Measurements from ENCODE around the gene GBX2. TPM values are rescaled to one million over a fixed set of nuclear protein-coding genes. Genes with fewer than 3 reads are reported as not detected.

The GBX2 gene
- total and polyA plus RNA-seq, 4 donors, result 1.9 to 10.8 (median 6.9) TPM

DNA sequence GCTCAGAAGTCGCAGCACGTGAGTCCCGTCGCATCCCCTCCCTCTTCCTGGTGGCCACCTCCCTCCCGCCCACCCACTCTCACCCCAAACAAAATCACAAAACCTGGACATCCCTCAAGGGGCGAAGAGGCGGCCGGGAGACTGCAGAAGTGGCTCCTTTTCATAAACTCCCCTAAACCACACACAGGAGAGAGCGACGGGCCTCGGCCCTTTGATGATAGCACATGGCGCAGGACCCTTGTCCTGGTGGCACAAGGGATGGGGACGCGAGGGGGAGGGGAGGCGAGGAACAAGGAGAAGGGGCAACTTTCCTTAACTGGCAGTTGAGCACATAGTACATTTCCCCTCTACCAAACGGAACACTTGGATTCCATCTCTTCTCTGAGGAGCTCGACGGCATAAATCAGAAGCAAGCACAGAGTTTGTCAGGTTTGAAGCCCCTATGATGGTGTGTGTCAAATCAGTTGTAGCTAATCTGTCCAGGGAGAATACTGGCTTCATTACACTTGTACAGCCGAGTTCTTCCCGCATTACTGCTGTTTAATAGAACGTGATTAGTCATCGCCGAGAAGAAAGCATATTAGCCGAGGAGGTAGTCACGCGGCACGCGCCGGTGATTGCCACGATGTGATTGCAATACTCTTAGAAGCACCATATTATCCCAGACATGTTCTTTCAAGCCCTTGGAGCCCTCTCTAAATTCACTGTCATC lies 43.8 kb downstream of the GBX2 start:
- 90% methylated on average over 9 of the region's 30 CpGs for WGBS (ENCODE audit: insufficient coverage)
- peaks cover 8% of the 10 kb centered on the region for H3K4me1 ChIP-seq (ENCODE audit: control insufficient read depth, insufficient read depth, low read length)
- H3K9me3 ChIP-seq (ENCODE audit: control insufficient read depth, insufficient read depth, low read length), result no peaks in the 10 kb centered on the region
- peak in 1 of 6 donors; percentile 91 for DNase-seq (ENCODE audit: low read depth in 4 of 6, low spot score in 6 of 6)
- H3K27me3 ChIP-seq (ENCODE audit: control insufficient read depth, insufficient read depth, low read length), result no peaks in the 10 kb centered on the region
- H3K27ac ChIP-seq (ENCODE audit: low read depth, low read length), result no peak overlapping the region
- H3K36me3 ChIP-seq (ENCODE audit: control insufficient read depth, insufficient read depth, low read length), result peaks cover 50% of the 10 kb centered on the region
- no peak overlapping the region for H3K4me3 ChIP-seq (ENCODE audit: low read depth, low read length)

DNA sequence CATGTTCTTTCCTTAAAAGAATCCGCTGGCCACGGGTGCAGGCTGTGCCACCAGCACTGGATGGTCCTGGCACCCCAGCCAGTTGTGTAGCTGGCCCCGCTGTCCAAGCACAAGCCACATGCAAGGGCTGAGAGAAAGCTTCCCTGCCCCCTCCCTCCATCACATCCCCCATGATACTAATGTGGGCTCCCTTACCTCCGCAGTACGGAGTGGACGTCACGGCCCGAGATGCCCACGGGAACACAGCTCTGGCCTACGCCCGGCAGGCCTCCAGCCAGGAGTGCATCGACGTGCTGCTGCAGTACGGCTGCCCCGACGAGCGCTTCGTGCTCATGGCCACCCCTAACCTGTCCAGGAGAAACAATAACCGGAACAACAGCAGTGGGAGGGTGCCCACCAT lies 44.5 kb downstream of the GBX2 start:
- Histone ChIP-seq H3K27ac (ENCODE audit: low read depth, low read length) (no peak overlapping the region), H3K36me3 (ENCODE audit: control insufficient read depth, insufficient read depth, low read length) (peaks cover 50% of the 10 kb centered on the region), H3K4me1 (ENCODE audit: control insufficient read depth, insufficient read depth, low read length) (peaks cover 13% of the 10 kb centered on the region), H3K9me3 (ENCODE audit: control insufficient read depth, insufficient read depth, low read length) (no peaks in the 10 kb centered on the region), H3K4me3 (ENCODE audit: low read depth, low read length) (no peak overlapping the region), H3K27me3 (ENCODE audit: control insufficient read depth, insufficient read depth, low read length) (no peaks in the 10 kb centered on the region)
- WGBS (ENCODE audit: insufficient coverage), result 92% methylated on average over 19 of the region's 19 CpGs
- no peak for DNase-seq (ENCODE audit: low read depth in 4 of 6, low spot score in 6 of 6)

DNA sequence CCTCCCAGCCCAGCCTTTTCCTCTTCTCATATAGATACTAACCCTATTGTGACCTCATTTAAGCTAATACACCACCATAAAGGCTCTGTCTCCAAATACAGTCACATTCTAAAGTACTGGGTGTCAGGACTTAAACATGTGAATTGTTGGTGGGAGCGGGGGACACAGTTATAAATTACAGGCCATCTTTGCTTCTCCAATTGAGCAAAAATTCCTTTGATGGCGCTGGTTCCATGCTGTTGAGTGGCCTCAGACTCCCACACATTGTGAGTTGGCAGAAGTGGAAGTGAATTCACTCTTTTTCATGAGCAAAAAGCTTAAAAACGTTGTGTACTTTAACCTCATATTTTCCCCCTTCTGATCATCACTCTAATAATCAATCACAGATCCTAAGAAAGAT lies 46.0 kb downstream of the GBX2 start:
- Histone ChIP-seq H3K36me3 (ENCODE audit: control insufficient read depth, insufficient read depth, low read length) (peaks cover 39% of the 10 kb centered on the region), H3K27me3 (ENCODE audit: control insufficient read depth, insufficient read depth, low read length) (no peaks in the 10 kb centered on the region), H3K4me1 (ENCODE audit: control insufficient read depth, insufficient read depth, low read length) (peaks cover 16% of the 10 kb centered on the region), H3K9me3 (ENCODE audit: control insufficient read depth, insufficient read depth, low read length) (no peaks in the 10 kb centered on the region), H3K4me3 (ENCODE audit: low read depth, low read length) (no peak overlapping the region), H3K27ac (ENCODE audit: low read depth, low read length) (no peak overlapping the region)
- 71% methylated on average over 1 of the region's 3 CpGs for WGBS (ENCODE audit: insufficient coverage)
- no peak for DNase-seq (ENCODE audit: low read depth in 4 of 6, low spot score in 6 of 6)

DNA sequence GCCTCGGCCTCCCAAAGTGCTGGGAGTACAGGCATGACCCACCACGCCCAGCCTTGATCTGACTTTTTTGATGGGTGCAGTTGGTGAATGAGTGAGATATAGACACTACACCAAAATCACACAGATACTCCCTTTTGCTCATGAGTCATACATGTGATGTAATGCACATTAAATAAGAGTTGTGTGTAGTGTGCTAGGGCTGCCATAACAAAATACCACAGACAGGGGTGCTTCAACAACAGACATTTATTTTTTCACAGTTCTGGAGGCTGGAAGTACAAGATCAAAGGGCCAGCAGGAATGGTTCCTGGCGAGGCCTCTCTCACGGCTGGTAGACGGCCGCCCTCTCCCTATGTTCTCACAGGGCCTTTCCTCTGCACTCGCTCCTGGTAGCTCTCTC lies 46.6 kb downstream of the GBX2 start:
- Histone ChIP-seq H3K4me3 (ENCODE audit: low read depth, low read length) (no peak overlapping the region), H3K27me3 (ENCODE audit: control insufficient read depth, insufficient read depth, low read length) (no peaks in the 10 kb centered on the region), H3K36me3 (ENCODE audit: control insufficient read depth, insufficient read depth, low read length) (peaks cover 33% of the 10 kb centered on the region), H3K27ac (ENCODE audit: low read depth, low read length) (no peak overlapping the region), H3K4me1 (ENCODE audit: control insufficient read depth, insufficient read depth, low read length) (peaks cover 16% of the 10 kb centered on the region), H3K9me3 (ENCODE audit: control insufficient read depth, insufficient read depth, low read length) (no peaks in the 10 kb centered on the region)
- WGBS (ENCODE audit: insufficient coverage), result 94% methylated on average over 5 of the region's 7 CpGs
- DNase-seq (ENCODE audit: low read depth in 4 of 6, low spot score in 6 of 6), result no peak

DNA sequence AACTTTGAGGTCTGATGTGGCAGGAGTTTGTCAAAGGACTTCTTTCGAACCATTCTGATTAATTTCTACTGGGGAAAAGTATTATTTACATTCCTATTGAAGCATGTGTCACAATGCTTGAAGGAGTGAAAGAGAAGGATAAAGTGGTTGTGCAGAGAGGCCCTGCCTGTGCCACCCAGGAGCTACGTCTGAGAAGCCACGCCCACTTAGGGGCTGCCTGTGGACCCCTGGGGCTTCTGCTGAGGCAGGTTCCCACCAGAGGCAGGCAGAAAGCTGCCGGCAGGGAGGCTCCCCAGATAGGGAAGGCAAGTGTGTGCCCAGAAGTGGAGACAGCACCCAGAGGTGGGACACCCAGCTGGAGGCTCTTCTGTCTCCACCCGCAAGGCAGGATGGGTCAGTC lies 47.4 kb downstream of the GBX2 start:
- Histone ChIP-seq H3K4me3 (ENCODE audit: low read depth, low read length) (no peak overlapping the region), H3K27me3 (ENCODE audit: control insufficient read depth, insufficient read depth, low read length) (no peaks in the 10 kb centered on the region), H3K9me3 (ENCODE audit: control insufficient read depth, insufficient read depth, low read length) (no peaks in the 10 kb centered on the region), H3K36me3 (ENCODE audit: control insufficient read depth, insufficient read depth, low read length) (peaks cover 33% of the 10 kb centered on the region), H3K27ac (ENCODE audit: low read depth, low read length) (no peak overlapping the region), H3K4me1 (ENCODE audit: control insufficient read depth, insufficient read depth, low read length) (peaks cover 16% of the 10 kb centered on the region)
- WGBS (ENCODE audit: insufficient coverage), result 72% methylated on average over 4 of the region's 5 CpGs
- DNase-seq (ENCODE audit: low read depth in 4 of 6, low spot score in 6 of 6), result no peak

DNA sequence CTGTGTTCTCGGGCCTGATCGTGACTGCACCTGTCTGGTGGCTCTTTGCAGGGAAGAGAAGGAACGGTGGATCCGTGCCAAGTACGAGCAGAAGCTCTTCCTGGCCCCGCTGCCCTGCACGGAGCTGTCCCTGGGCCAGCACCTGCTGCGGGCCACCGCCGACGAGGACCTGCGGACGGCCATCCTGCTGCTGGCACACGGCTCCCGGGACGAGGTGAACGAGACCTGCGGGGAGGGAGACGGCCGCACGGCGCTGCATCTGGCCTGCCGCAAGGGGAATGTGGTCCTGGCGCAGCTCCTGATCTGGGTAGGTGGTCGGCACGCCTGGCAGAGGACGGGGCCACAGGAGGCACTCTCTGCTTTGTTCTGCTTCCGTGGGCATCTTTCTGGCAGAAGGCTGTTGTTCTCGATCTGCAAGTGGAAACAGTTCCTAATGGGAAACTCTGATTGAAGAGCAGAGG lies 48.0 kb downstream of the GBX2 start:
- Histone ChIP-seq H3K27me3 (ENCODE audit: control insufficient read depth, insufficient read depth, low read length) (no peaks in the 10 kb centered on the region), H3K36me3 (ENCODE audit: control insufficient read depth, insufficient read depth, low read length) (peaks cover 31% of the 10 kb centered on the region), H3K9me3 (ENCODE audit: control insufficient read depth, insufficient read depth, low read length) (no peaks in the 10 kb centered on the region), H3K4me3 (ENCODE audit: low read depth, low read length) (no peak overlapping the region), H3K27ac (ENCODE audit: low read depth, low read length) (no peak overlapping the region), H3K4me1 (ENCODE audit: control insufficient read depth, insufficient read depth, low read length) (peaks cover 19% of the 10 kb centered on the region)
- WGBS (ENCODE audit: insufficient coverage), result 45% methylated on average over 29 of the region's 29 CpGs
- peak in 1 of 6 donors; percentile 58 for DNase-seq (ENCODE audit: low read depth in 4 of 6, low spot score in 6 of 6)

DNA sequence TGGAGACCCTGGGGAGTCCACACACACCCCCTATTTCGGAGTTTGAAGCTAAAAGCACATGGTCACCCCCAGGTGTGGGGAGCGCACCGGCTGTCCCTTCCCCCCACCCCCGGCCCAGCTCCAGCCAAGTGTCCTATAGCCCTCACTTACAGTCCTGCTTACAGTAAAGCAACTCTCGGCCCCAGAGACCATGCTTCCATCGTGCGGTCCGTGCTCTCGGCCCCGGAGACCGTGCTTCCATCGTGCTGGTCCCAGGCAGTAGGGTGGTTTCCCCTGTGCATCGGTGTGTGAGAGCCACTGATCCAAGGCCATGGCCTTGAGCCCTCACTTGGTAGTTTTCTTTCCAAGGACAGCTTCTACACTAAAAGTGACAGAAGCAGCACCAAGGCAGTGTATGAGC lies 48.7 kb downstream of the GBX2 start:
- H3K4me1 ChIP-seq (ENCODE audit: control insufficient read depth, insufficient read depth, low read length), result peaks cover 23% of the 10 kb centered on the region
- H3K27me3 ChIP-seq (ENCODE audit: control insufficient read depth, insufficient read depth, low read length), result no peaks in the 10 kb centered on the region
- 79% methylated on average over 12 of the region's 13 CpGs for WGBS (ENCODE audit: insufficient coverage)
- H3K36me3 ChIP-seq (ENCODE audit: control insufficient read depth, insufficient read depth, low read length), result peaks cover 28% of the 10 kb centered on the region
- no peak for DNase-seq (ENCODE audit: low read depth in 4 of 6, low spot score in 6 of 6)
- no peaks in the 10 kb centered on the region for H3K9me3 ChIP-seq (ENCODE audit: control insufficient read depth, insufficient read depth, low read length)
- H3K27ac ChIP-seq (ENCODE audit: low read depth, low read length), result no peak overlapping the region
- no peak overlapping the region for H3K4me3 ChIP-seq (ENCODE audit: low read depth, low read length)

DNA sequence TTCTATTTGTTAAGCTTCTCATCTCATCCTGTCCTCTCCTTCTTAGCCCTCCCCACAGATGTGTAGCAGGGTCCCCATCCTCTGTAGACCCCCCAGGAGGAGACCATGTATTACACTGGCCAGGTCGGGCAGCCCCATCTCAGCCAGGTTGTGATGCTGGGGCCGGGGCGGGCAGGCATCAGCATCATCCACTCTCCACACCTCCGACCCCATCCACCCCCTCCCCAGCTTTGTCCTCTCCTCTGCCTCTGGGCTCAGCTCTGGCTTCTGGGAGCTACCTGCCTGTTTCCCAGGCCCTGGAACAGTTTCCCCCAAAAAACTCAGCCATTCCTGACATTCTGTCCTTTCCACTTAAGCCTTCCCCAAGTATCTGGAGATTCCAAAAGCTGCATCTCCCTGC lies 49.2 kb downstream of the GBX2 start:
- 88% methylated on average over 4 of the region's 4 CpGs for WGBS (ENCODE audit: insufficient coverage)

DNA sequence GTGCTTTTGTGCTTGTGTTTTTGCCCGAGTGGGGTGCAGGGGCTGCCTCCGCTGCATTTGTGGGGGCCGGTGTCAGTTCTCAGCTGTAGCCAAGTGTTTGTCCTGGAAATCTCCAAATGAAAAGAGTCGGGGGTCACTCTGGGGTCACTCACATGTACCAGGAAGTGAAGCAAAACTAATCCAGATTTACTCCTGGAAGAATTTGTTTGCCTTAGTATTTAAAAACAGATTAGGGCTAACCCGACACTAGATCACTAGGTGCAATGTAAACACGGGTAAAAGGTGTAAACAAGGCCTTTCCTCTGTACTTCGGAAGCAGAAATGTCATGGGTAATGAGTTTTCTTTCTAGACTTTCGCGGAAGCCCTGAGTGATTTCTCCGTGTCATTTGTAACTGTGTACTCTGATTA lies 50.3 kb downstream of the GBX2 start:
- Histone ChIP-seq H3K27me3 (ENCODE audit: control insufficient read depth, insufficient read depth, low read length) (no peaks in the 10 kb centered on the region), H3K27ac (ENCODE audit: low read depth, low read length) (no peak overlapping the region), H3K9me3 (ENCODE audit: control insufficient read depth, insufficient read depth, low read length) (no peaks in the 10 kb centered on the region), H3K4me3 (ENCODE audit: low read depth, low read length) (no peak overlapping the region), H3K4me1 (ENCODE audit: control insufficient read depth, insufficient read depth, low read length) (peaks cover 23% of the 10 kb centered on the region), H3K36me3 (ENCODE audit: control insufficient read depth, insufficient read depth, low read length) (peaks cover 17% of the 10 kb centered on the region)
- WGBS (ENCODE audit: insufficient coverage), result 33% methylated on average over 1 of the region's 10 CpGs
- peak in 2 of 6 donors; percentile 34 to 37 for DNase-seq (ENCODE audit: low read depth in 4 of 6, low spot score in 6 of 6)

More for the DNA sequence above, 49.2 kb downstream of the GBX2 start:
- no peak overlapping the region for H3K27ac ChIP-seq (ENCODE audit: low read depth, low read length)
- peaks cover 23% of the 10 kb centered on the region for H3K4me1 ChIP-seq (ENCODE audit: control insufficient read depth, insufficient read depth, low read length)
- no peak overlapping the region for H3K4me3 ChIP-seq (ENCODE audit: low read depth, low read length)
- H3K36me3 ChIP-seq (ENCODE audit: control insufficient read depth, insufficient read depth, low read length), result peaks cover 24% of the 10 kb centered on the region
- H3K27me3 ChIP-seq (ENCODE audit: control insufficient read depth, insufficient read depth, low read length), result no peaks in the 10 kb centered on the region
- DNase-seq (ENCODE audit: low read depth in 4 of 6, low spot score in 6 of 6), result no peak
- no peaks in the 10 kb centered on the region for H3K9me3 ChIP-seq (ENCODE audit: control insufficient read depth, insufficient read depth, low read length)

DNA sequence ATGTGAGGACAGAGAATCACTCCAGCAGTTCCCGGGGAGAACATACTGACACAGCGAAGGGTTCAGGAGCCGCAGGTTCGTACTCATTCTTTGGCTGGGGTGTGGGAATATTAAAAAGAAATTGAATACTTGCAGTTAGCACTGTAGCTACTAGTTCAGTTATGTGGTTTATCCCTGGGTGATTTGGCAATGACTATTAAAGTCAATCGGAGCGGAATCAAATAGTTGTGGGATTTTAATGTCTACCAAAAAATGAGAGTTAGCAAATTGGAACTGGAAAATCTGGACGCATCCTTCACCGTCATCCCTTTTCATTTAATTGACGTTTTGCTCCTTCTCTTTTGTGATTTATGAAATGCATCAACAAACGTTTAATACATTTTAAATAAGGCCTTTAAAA lies 50.8 kb downstream of the GBX2 start:
- peak in 1 of 6 donors; percentile 38 for DNase-seq (ENCODE audit: low read depth in 4 of 6, low spot score in 6 of 6)
- Histone ChIP-seq H3K36me3 (ENCODE audit: control insufficient read depth, insufficient read depth, low read length) (peaks cover 20% of the 10 kb centered on the region), H3K4me1 (ENCODE audit: control insufficient read depth, insufficient read depth, low read length) (peaks cover 23% of the 10 kb centered on the region), H3K27me3 (ENCODE audit: control insufficient read depth, insufficient read depth, low read length) (no peaks in the 10 kb centered on the region), H3K9me3 (ENCODE audit: control insufficient read depth, insufficient read depth, low read length) (no peaks in the 10 kb centered on the region), H3K27ac (ENCODE audit: low read depth, low read length) (no peak overlapping the region), H3K4me3 (ENCODE audit: low read depth, low read length) (no peak overlapping the region)
- WGBS (ENCODE audit: insufficient coverage), result 66% methylated on average over 4 of the region's 10 CpGs
